ENCODE data around the gene GOLGA2. TPM values are rescaled to one million over a fixed set of nuclear protein-coding genes. Genes with fewer than 3 reads are reported as not detected.

Gene GOLGA2
- total RNA-seq, 1 experiment from 2014 or later = 60.5 TPM

GRCh38 chr9:128321343-128321742 lies 45.5 kb upstream of the GOLGA2 start:
- Histone ChIP-seq H3K36me3 (ENCODE audit: low read depth, low read length) (peaks cover 4% of the 10 kb centered on the region; the same call in 1 of the 2 replicates), H3K4me3 (ENCODE audit: low read length) (peak overlapping the region; percentile 85), H3K9me3 (ENCODE audit: low read length) (no peaks in the 10 kb centered on the region), H3K79me2 (ENCODE audit: low read length) (peaks cover 41% of the 10 kb centered on the region), H3K4me1 (ENCODE audit: insufficient read depth, low read length) (peaks cover 6% of the 10 kb centered on the region; the same call in 1 of the 2 replicates), H2AFZ (ENCODE audit: low read length) (no peak overlapping the region; the same call in 1 of the 2 replicates), H3K27me3 (ENCODE audit: low read length) (no peaks in the 10 kb centered on the region), H3K9ac (ENCODE audit: low read length) (peak overlapping the region; percentile 95), H3K4me2 (ENCODE audit: low read length) (peak overlapping the region; percentile 85), H3F3A (ENCODE audit: low read length, unreplicated experiment) (no peaks in the 10 kb centered on the region), H4K20me1 (ENCODE audit: low read length) (no peaks in the 10 kb centered on the region), H3K9me2 (replicated peaks; ENCODE audit: low read length) (no peaks in the 10 kb centered on the region), H3K27ac (ENCODE audit: low read length) (no peak overlapping the region)
- TF ChIP-seq EZH2 (IDR thresholded peaks at IDR 0.05; ENCODE audit: low read length, unreplicated experiment) (no peak), CTCF (conservative IDR thresholded peaks at IDR 0.05; ENCODE audit: low read depth, low read length) (no peak), EZH2phosphoT487 (IDR thresholded peaks at IDR 0.05; ENCODE audit: borderline replicate concordance, low read length) (no peak)
- BruUV-seq (replicated peaks) = no TSS peak
- CTCF ChIA-PET = interaction anchor here (0.6 kb wide), 1 partner anchor 16 kb away, joined by 3 read pairs; no protein-coding TSS in a partner anchor
- ATAC-seq (no peak), DNase-seq (no peak)
- intact Hi-C loops (cut with micrococcal nuclease) = no loop called here
- POLR2A ChIA-PET (ENCODE audit: unreplicated experiment) = no interaction called here

DNA sequence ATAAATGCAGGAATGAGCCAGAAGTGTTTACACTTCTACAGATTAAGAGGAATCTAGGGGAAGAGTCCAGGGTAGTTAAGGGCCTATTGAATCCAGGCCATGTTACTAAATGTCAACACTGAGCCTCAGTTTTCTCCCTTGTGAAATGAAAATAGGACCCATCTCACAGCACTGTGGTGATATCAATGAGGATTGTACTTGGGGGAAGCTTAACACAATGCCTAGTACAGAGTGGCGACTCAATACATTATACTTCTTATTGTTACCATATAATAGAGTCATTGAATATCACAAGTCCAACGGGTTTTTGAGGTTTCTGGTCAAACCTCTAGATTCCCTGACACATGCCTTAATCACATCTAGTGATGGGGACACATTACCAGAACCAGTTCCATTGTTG lies 41.8 kb upstream of the GOLGA2 start:
- no TSS peak for BruUV-seq (replicated peaks)
- no peak for TF ChIP-seq EZH2phosphoT487 (IDR thresholded peaks at IDR 0.05; ENCODE audit: borderline replicate concordance, low read length)
- TF ChIP-seq CTCF (conservative IDR thresholded peaks at IDR 0.05; ENCODE audit: low read depth, low read length) = no peak
- TF ChIP-seq EZH2 (IDR thresholded peaks at IDR 0.05; ENCODE audit: low read length, unreplicated experiment) = no peak
- CTCF ChIA-PET = no interaction called here
- no peak for ATAC-seq
- H3F3A ChIP-seq (ENCODE audit: low read length, unreplicated experiment) = no peaks in the 10 kb centered on the region
- H3K27ac ChIP-seq (ENCODE audit: low read length) = peak overlapping the region; percentile 32
- no peaks in the 10 kb centered on the region for H3K9me3 ChIP-seq (ENCODE audit: low read length)
- no peaks in the 10 kb centered on the region for H4K20me1 ChIP-seq (ENCODE audit: low read length)
- H2AFZ ChIP-seq (ENCODE audit: low read length) = no peak overlapping the region
- intact Hi-C loops (cut with micrococcal nuclease) = no loop called here
- H3K36me3 ChIP-seq (ENCODE audit: low read depth, low read length) = no peaks in the 10 kb centered on the region; the same call in 1 of the 2 replicates
- H3K4me3 ChIP-seq (ENCODE audit: low read length) = no peak overlapping the region
- POLR2A ChIA-PET (ENCODE audit: unreplicated experiment) = no interaction called here
- H3K4me1 ChIP-seq (ENCODE audit: insufficient read depth, low read length) = peaks cover 6% of the 10 kb centered on the region; the same call in 1 of the 2 replicates
- DNase-seq = peak; percentile 30
- peaks cover 14% of the 10 kb centered on the region for H3K79me2 ChIP-seq (ENCODE audit: low read length)
- no peaks in the 10 kb centered on the region for H3K9me2 ChIP-seq (replicated peaks; ENCODE audit: low read length)
- H3K4me2 ChIP-seq (ENCODE audit: low read length) = no peak overlapping the region
- no peak overlapping the region for H3K9ac ChIP-seq (ENCODE audit: low read length)
- H3K27me3 ChIP-seq (ENCODE audit: low read length) = no peaks in the 10 kb centered on the region

DNA sequence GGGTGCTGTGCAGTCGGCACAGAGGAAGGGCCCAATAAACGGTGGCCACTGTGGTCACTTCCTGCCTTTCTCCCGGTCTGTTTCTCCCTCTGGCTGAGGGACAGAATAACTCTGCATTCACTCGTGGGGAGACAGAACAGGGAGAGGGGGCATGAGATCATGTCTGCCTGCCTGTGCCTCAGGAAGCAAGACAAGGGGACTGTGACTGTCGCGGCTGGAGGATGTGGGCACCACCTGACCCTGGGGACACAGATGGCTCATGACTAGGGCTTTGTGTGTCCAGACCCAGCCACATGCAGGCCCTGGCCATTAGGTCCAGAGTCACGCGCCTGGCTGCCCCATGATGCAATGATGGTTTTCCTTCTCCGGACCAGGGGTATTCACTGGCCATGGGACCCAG lies 40.6 kb upstream of the GOLGA2 start:
- POLR2A ChIA-PET (ENCODE audit: unreplicated experiment) = no interaction called here
- TF ChIP-seq EZH2phosphoT487 (IDR thresholded peaks at IDR 0.05; ENCODE audit: borderline replicate concordance, low read length) (no peak), CTCF (conservative IDR thresholded peaks at IDR 0.05; ENCODE audit: low read depth, low read length) (no peak), EZH2 (IDR thresholded peaks at IDR 0.05; ENCODE audit: low read length, unreplicated experiment) (no peak)
- no TSS peak for BruUV-seq (replicated peaks)
- H4K20me1 ChIP-seq (ENCODE audit: low read length) = no peaks in the 10 kb centered on the region
- peaks cover 6% of the 10 kb centered on the region for H3K79me2 ChIP-seq (ENCODE audit: low read length)
- no peak overlapping the region for H3K27ac ChIP-seq (ENCODE audit: low read length)
- no peaks in the 10 kb centered on the region for H3K9me2 ChIP-seq (replicated peaks; ENCODE audit: low read length)
- no peak overlapping the region for H3K9ac ChIP-seq (ENCODE audit: low read length)
- intact Hi-C loops (cut with micrococcal nuclease) = no loop called here
- no peaks in the 10 kb centered on the region for H3K9me3 ChIP-seq (ENCODE audit: low read length)
- no peak overlapping the region for H2AFZ ChIP-seq (ENCODE audit: low read length)
- H3K4me3 ChIP-seq (ENCODE audit: low read length) = no peak overlapping the region
- H3K4me2 ChIP-seq (ENCODE audit: low read length) = no peak overlapping the region
- CTCF ChIA-PET = no interaction called here
- H3K4me1 ChIP-seq (ENCODE audit: insufficient read depth, low read length) = peaks cover 4% of the 10 kb centered on the region; the same call in 1 of the 2 replicates
- ATAC-seq (no peak), DNase-seq (no peak)
- no peaks in the 10 kb centered on the region for H3K27me3 ChIP-seq (ENCODE audit: low read length)
- H3K36me3 ChIP-seq (ENCODE audit: low read depth, low read length) = peaks cover 2% of the 10 kb centered on the region; the same call in 1 of the 2 replicates
- H3F3A ChIP-seq (ENCODE audit: low read length, unreplicated experiment) = no peaks in the 10 kb centered on the region

All from PC-3 (cell line).